HCT116 (cell line): ENCODE results near the gene CHMP2A. TPM values are rescaled to one million over a fixed set of nuclear protein-coding genes. Genes with fewer than 3 reads are reported as not detected.
A peak's percentile ranks its signal among the peaks of the same experiment; 100 is the strongest.

Source experiments
- ATAC-seq: fragments of 200-7000 bp; cut with Tn5 transposase; 2 replicates; pipeline ENCODE4 v1.9.1; 2020; ENCODE audit warnings: mild to moderate bottlenecking, moderate library complexity
- BruUV-seq: library from RNA; stranded (reverse); fragments of 400-500 nt; replicated peaks from 2 replicates; lab custom pipeline; 2021; lab: Mats Ljungman, UMichigan
- CTCF ChIA-PET: fragments of 300-600 bp; sonication (Branson Sonifier 250); formaldehyde crosslinking; loops from one replicate; lab custom pipeline; 2021; ENCODE audit warnings: antibody characterized with exemption; lab: Charles Lee
- POLR2A ChIA-PET: fragments of 300-600, 350-600 bp; sonication (Branson Sonifier 250); formaldehyde crosslinking; loops from one replicate; lab custom pipeline; 2021; ENCODE audit warnings: antibody characterized with exemption; lab: Charles Lee
- RAD21 ChIA-PET, 2 experiments: fragments of 300-600 bp; sonication (Branson Sonifier 250); formaldehyde crosslinking; loops; one replicate each; lab custom pipeline; 2023; ENCODE audit warnings: low total read pairs in 2 of 2; ENCODE audit not compliant: uncharacterized antibody in 2 of 2, unreplicated experiment in 2 of 2, low non-redundant PET in 1 of 2; lab: Charles Lee
- DNase-seq: peaks from one replicate; pipeline ENCODE4 v3.0.0-alpha.2; 2010; ENCODE audit warnings: low read depth, low spot score
- H2AFZ ChIP-seq: fragments of 200-600 bp; shearing (Covaris generic), sonication (generic); 2 replicates; pipeline ENCODE4 v1.6.1; 2017; ENCODE audit warnings: low read depth, mixed run types, mixed read lengths, antibody characterized with exemption, low read length; ENCODE audit not compliant: poor library complexity, severe bottlenecking
- H3K27ac ChIP-seq: 2 replicates; pipeline ENCODE4 v1.5.1; 2012; ENCODE audit warnings: low read depth, low read length
- H3K27me3 ChIP-seq: fragments of 200-600 bp; sonication (generic); 2 replicates; pipeline ENCODE4 v1.6.1; 2016; ENCODE audit warnings: mixed run types, low read length, mixed read lengths; ENCODE audit not compliant: insufficient read depth
- H3K36me3 ChIP-seq, 2 experiments: fragments of 200-500 bp in 1 of 2; fragments of 200-600 bp in 1 of 2; sonication (Bioruptor generic) in 1 of 2; sonication (generic) in 1 of 2; 2 replicates each; pipeline versions ENCODE4 v1.5.1 to v1.6.1; 2014 to 2016; ENCODE audit warnings: low read length in 2 of 2, inconsistent platforms in 1 of 2, mixed read lengths in 1 of 2, mixed run types in 1 of 2; ENCODE audit not compliant: insufficient read depth in 2 of 2, control insufficient read depth in 1 of 2
- H3K4me1 ChIP-seq, 2 experiments: fragments of 200-600 bp in 1 of 2; sonication (generic) in 1 of 2; 2 replicates each; pipeline versions ENCODE4 v1.5.1 to v1.6.1; 2012 to 2017; ENCODE audit warnings: low read length in 2 of 2, inconsistent platforms in 1 of 2, mild to moderate bottlenecking in 1 of 2, mixed read lengths in 1 of 2, mixed run types in 1 of 2, moderate library complexity in 1 of 2; ENCODE audit not compliant: insufficient read depth in 2 of 2, control insufficient read depth in 1 of 2
- H3K4me2 ChIP-seq: fragments of 200-600 bp; sonication (generic); 2 replicates; pipeline ENCODE4 v1.6.1; 2017; ENCODE audit warnings: mixed run types, low read length, mixed read lengths
- H3K4me3 ChIP-seq, 2 experiments: fragments of 200-600 bp in 1 of 2; sonication (generic) in 1 of 2; replicated peaks in 1 of 2; 2 replicates each; pipeline ENCODE4 v1.5.1; 2011 to 2016; ENCODE audit warnings: low read length in 2 of 2, control low read depth in 1 of 2, low read depth in 1 of 2, mild to moderate bottlenecking in 1 of 2, mixed read lengths in 1 of 2, mixed run types in 1 of 2
- H3K79me2 ChIP-seq: fragments of 200-600 bp; sonication (generic); 2 replicates; pipeline ENCODE4 v1.6.1; 2017; ENCODE audit warnings: mild to moderate bottlenecking, mixed run types, low read length, moderate library complexity, mixed read lengths; ENCODE audit not compliant: insufficient read depth
- H3K9ac ChIP-seq: fragments of 200-600 bp; sonication (generic); 2 replicates; pipeline ENCODE4 v1.6.1; 2016; ENCODE audit warnings: low read length, mixed read lengths
- H3K9me2 ChIP-seq: fragments of 200-600 bp; sonication (generic), shearing (Covaris generic); 2 replicates; pipeline ENCODE4 v1.6.1; 2017; ENCODE audit warnings: mixed run types, mild to moderate bottlenecking, moderate library complexity; ENCODE audit not compliant: insufficient read depth
- H3K9me3 ChIP-seq, 2 experiments: fragments of 200-500 bp in 1 of 2; fragments of 200-600 bp in 1 of 2; sonication (Bioruptor generic) in 1 of 2; sonication (generic) in 1 of 2; 2 replicates each; pipeline ENCODE4 v1.6.1; 2014 to 2017; ENCODE audit warnings: low read length in 2 of 2, mixed read lengths in 2 of 2, inconsistent platforms in 1 of 2, low read depth in 1 of 2, mild to moderate bottlenecking in 1 of 2, mixed run types in 1 of 2, moderate library complexity in 1 of 2; ENCODE audit not compliant: control insufficient read depth in 1 of 2, insufficient read depth in 1 of 2
- H4K20me1 ChIP-seq: fragments of 200-600 bp; sonication (generic), shearing (Covaris generic); 2 replicates; pipeline ENCODE4 v1.6.1; 2017; ENCODE audit warnings: mixed run types, mild to moderate bottlenecking, moderate library complexity; ENCODE audit not compliant: insufficient read depth
- CBX3 ChIP-seq: IDR thresholded peaks from 2 replicates; pipeline ENCODE4 v1.6.1; 2012; ENCODE audit warnings: low read depth
- CTCF ChIP-seq, 3 experiments: fragments of 200-600 bp in 1 of 3; sonication (generic) in 1 of 3; IDR thresholded peaks in 2 of 3; conservative IDR thresholded peaks in 1 of 3; 2 replicates each; pipeline ENCODE4 v1.5.1; 2012 to 2017; ENCODE audit warnings: low read depth in 2 of 3, low read length in 2 of 3, antibody characterized with exemption in 1 of 3, borderline replicate concordance in 1 of 3, control low read depth in 1 of 3, mild to moderate bottlenecking in 1 of 3, mixed read lengths in 1 of 3, mixed run types in 1 of 3, moderate library complexity in 1 of 3; ENCODE audit not compliant: insufficient read depth in 1 of 3
- ELF1 ChIP-seq: IDR thresholded peaks from 2 replicates; pipeline ENCODE4 v1.6.1; 2012; ENCODE audit warnings: low read depth, borderline replicate concordance
- FOSL1 ChIP-seq: IDR thresholded peaks from 2 replicates; pipeline ENCODE4 v1.6.1; 2012; ENCODE audit warnings: low read depth
- MAX ChIP-seq: IDR thresholded peaks from 2 replicates; pipeline ENCODE4 v1.6.1; 2012
- POLR2AphosphoS5 ChIP-seq: IDR thresholded peaks from 2 replicates; pipeline ENCODE4 v1.6.1; 2011; ENCODE audit warnings: mild to moderate bottlenecking, low read depth, low read length, moderate library complexity
- RAD21 ChIP-seq: IDR thresholded peaks from 2 replicates; pipeline ENCODE4 v1.6.1; 2012; ENCODE audit warnings: low read depth, mild to moderate bottlenecking
- REST ChIP-seq: IDR thresholded peaks from 2 replicates; pipeline ENCODE4 v1.6.1; 2012; ENCODE audit warnings: low read depth
- SIN3A ChIP-seq: IDR thresholded peaks from 2 replicates; pipeline ENCODE4 v1.6.1; 2012; ENCODE audit warnings: low read depth
- SP1 ChIP-seq: IDR thresholded peaks from 2 replicates; pipeline ENCODE4 v1.6.1; 2012; ENCODE audit warnings: low read depth
- TCF7L2 ChIP-seq: IDR thresholded peaks from 2 replicates; pipeline ENCODE4 v1.7.0; 2011; ENCODE audit warnings: borderline replicate concordance, inconsistent platforms; ENCODE audit not compliant: insufficient read depth, insufficient read length; ENCODE audit errors: extremely low read depth
- YY1 ChIP-seq: IDR thresholded peaks from 2 replicates; pipeline ENCODE4 v1.6.1; 2011; ENCODE audit warnings: low read length, low read depth, moderate library complexity, mild to moderate bottlenecking; ENCODE audit not compliant: insufficient replicate concordance; ENCODE audit errors: extremely low read depth
- ZBTB33 ChIP-seq: IDR thresholded peaks from 2 replicates; pipeline ENCODE4 v1.6.1; 2011; ENCODE audit warnings: mild to moderate bottlenecking, low read length, moderate library complexity; ENCODE audit not compliant: insufficient replicate concordance; ENCODE audit errors: extremely low read depth
- ZNF274 ChIP-seq: fragments of 200-500 bp; sonication (Bioruptor generic); IDR thresholded peaks from 2 replicates; pipeline ENCODE4 v1.6.1; 2014; ENCODE audit warnings: mild to moderate bottlenecking, low read depth, low read length, inconsistent platforms
- intact Hi-C: fragments of 100-400 bp; cut with micrococcal nuclease; formaldehyde crosslinking; loops from 2 replicates; pipeline ENCODE4 v1.10.0; 2022
- total RNA-seq: library from RNA; stranded (reverse); gene quantifications from one replicate; pipeline ENCODE4 v1.2.1, GENCODE V29; 2021; ENCODE audit not compliant: unreplicated experiment

Gene CHMP2A
- total RNA-seq, 1 experiment from 2014 or later: 125 TPM

GRCh38 chr19:58559275-58560006, 4.5 kb upstream of the CHMP2A start (continued):
- peak; percentile 86 for TF ChIP-seq YY1

GRCh38 chr19:58558623-58559274, 3.8 kb upstream of the CHMP2A start:
- Histone ChIP-seq H3K9me3 (no peaks in the 10 kb centered on the region), H3K4me2 (peak overlapping the region; percentile 79), H3K36me3 (peaks cover 7 to 20% of the 10 kb centered on the region in 2 experiments; a peak in 2 of 4 replicates), H3K9ac (peak overlapping the region; percentile 94), H3K4me1 (peaks cover 22 to 49% of the 10 kb centered on the region in 2 experiments), H3K27me3 (no peaks in the 10 kb centered on the region), H3K27ac (peak overlapping the region; percentile 98), H4K20me1 (no peaks in the 10 kb centered on the region), H2AFZ (no peak overlapping the region), H3K9me2 (no peaks in the 10 kb centered on the region), H3K4me3 (peak overlapping the region; percentile 74 to 99), H3K79me2 (peaks cover 51% of the 10 kb centered on the region)
- CTCF ChIA-PET: interaction anchor here (1.0 kb wide), 1 partner anchor 40 kb away, joined by 5 read pairs; the partner anchor contains the start of gene ZBTB45
- intact Hi-C loops: loop anchor here (1.0 kb wide), 1 partner anchor 15 kb away; the partner anchor contains the start of gene MZF1
- DNase-seq: peak; percentile 98
- no TSS peak for BruUV-seq
- ATAC-seq: peak; percentile 68
- RAD21 ChIA-PET: no interaction called here
- POLR2A ChIA-PET: interaction anchor here (0.8 to 1.4 kb wide), 8 partner anchors 9 to 44 kb away, joined by 3 to 17 read pairs (median 6); partner anchors contain the start of genes MZF1, TRIM28 and ZBTB45
- TF ChIP-seq POLR2AphosphoS5 (peak; percentile 67), CBX3 (no peak), SP1 (peak; percentile 36; the same call in 1 of the 2 replicates), RAD21 (no peak), ZBTB33 (no peak), ELF1 (no peak; the same call in 1 of the 2 replicates), MAX (peak; percentile 74), ZNF274 (no peak), TCF7L2 (no peak), SIN3A (no peak; the same call in 1 of the 2 replicates), CTCF (IDR thresholded peaks at IDR 0.05 in 2 of 3, conservative IDR thresholded peaks at IDR 0.05 in 1 of 3; ENCODE audit: borderline replicate concordance in 1 of 3, insufficient read depth in 1 of 3, low read depth in 2 of 3, low read length in 2 of 3) (no peak), REST (no peak), FOSL1 (no peak)
